ENCODE results near the gene NUMBL.
A peak's percentile ranks its signal among the peaks of the same experiment; 100 is the strongest.

The NUMBL gene

DNA sequence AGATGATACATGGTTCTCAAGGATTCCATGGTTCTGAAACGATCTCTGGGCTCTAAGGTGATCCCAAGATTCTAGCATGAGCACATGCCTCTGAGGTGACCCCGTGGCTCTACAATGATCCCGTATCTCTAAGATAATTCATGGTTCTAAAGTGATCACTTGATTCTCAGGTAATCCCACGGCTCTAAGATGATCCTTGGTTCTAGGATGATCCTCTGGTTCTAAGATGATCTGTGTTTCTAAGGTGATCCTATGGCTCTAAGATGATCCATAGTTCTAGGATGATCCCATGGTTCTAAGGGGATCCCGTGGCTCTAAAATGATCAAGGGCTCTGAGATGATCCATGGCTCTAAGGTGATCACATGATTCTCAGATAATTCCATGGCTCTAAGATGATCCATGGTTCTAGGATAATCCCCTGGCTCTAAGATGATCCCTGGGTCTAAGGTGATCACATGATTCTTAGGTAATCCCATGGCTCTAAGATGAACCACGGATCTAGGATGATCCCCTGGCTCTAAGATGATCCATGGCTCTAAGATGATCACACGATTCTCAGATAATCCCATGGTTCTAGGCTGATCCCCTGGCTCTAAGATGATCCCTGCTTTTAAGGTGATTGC, 21.3 kb downstream of the NUMBL start:
- Histone ChIP-seq H3K4me2 (ENCODE audit: low read length) (no peak overlapping the region), H2AK5ac (ENCODE audit: low read length) (no peak overlapping the region), H2BK5ac (ENCODE audit: low read depth, low read length, poor library complexity) (no peak overlapping the region), H3K23ac (ENCODE audit: low read length) (no peak overlapping the region), H3K27me3 (ENCODE audit: insufficient read depth, low read length) (no peaks in the 10 kb centered on the region), H3K4me3 (ENCODE audit: low read depth, low read length) (no peak overlapping the region), H3K79me2 (ENCODE audit: control insufficient read depth, insufficient read depth, low read length, poor library complexity) (no peaks in the 10 kb centered on the region), H3K18ac (ENCODE audit: low read length) (no peak overlapping the region), H2AFZ (ENCODE audit: insufficient read depth, low read length, poor library complexity) (no peak overlapping the region), H3K14ac (ENCODE audit: low read length) (no peak overlapping the region), H2BK120ac (ENCODE audit: insufficient read depth, low read length, poor library complexity) (no peak overlapping the region), H3K4me1 (ENCODE audit: control insufficient read depth in 1 of 2, insufficient read depth in 2 of 2, low read length in 2 of 2) (no peaks in the 10 kb centered on the region), H4K91ac (ENCODE audit: low read depth, low read length) (no peak overlapping the region), H3K36me3 (ENCODE audit: control insufficient read depth in 1 of 2, insufficient read depth in 2 of 2, low read length in 2 of 2) (peaks cover 44 to 64% of the 10 kb centered on the region in 2 experiments), H3K79me1 (ENCODE audit: low read length) (no peaks in the 10 kb centered on the region), H4K12ac (ENCODE audit: low read depth, low read length) (no peak overlapping the region), H4K8ac (ENCODE audit: low read depth, low read length) (no peak overlapping the region), H2BK12ac (ENCODE audit: low read length) (no peak overlapping the region), H3K9ac (ENCODE audit: low read length) (no peak overlapping the region), H3K9me3 (ENCODE audit: insufficient read depth, low read depth, low read length) (peaks cover 3% of the 10 kb centered on the region), H3K4ac (ENCODE audit: low read depth, low read length) (no peak overlapping the region), H3K27ac (ENCODE audit: low read depth, low read length) (no peak overlapping the region)
- no CpG with 5 or more reads among the region's 7 CpGs for WGBS (ENCODE audit: extremely low coverage, insufficient coverage, insufficient read length)
- DNase-seq: no peak

DNA sequence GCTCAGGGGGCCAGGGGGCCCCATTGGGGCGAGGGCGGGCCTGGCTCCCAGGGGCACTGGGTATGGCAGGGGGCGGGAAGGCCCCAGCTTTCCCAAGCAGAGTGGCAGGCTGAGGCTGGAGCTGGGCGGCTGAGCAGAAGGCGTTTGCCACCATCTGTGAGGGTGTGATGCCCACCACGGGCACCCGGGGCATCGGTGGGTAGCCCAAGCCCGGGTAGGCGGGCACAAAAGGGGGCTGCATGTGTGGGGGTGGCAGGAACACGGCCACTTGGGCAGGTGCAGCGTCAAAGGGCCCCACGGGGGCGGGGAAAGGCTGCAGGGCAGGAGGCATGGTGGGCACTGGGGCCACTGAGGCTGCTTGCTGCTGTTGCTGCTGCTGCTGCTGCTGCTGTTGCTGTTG, 22.8 kb downstream of the NUMBL start:
- Histone ChIP-seq H3K14ac (ENCODE audit: low read length) (no peak overlapping the region), H2AFZ (ENCODE audit: insufficient read depth, low read length, poor library complexity) (no peak overlapping the region), H4K91ac (ENCODE audit: low read depth, low read length) (no peak overlapping the region), H3K4me1 (ENCODE audit: control insufficient read depth in 1 of 2, insufficient read depth in 2 of 2, low read length in 2 of 2) (peaks cover 6 to 7% of the 10 kb centered on the region in 2 experiments), H3K79me2 (ENCODE audit: control insufficient read depth, insufficient read depth, low read length, poor library complexity) (no peaks in the 10 kb centered on the region), H3K9me3 (ENCODE audit: insufficient read depth, low read depth, low read length) (peaks cover 5% of the 10 kb centered on the region), H3K79me1 (ENCODE audit: low read length) (peaks cover 5% of the 10 kb centered on the region), H2BK120ac (ENCODE audit: insufficient read depth, low read length, poor library complexity) (no peak overlapping the region), H2AK5ac (ENCODE audit: low read length) (no peak overlapping the region), H4K8ac (ENCODE audit: low read depth, low read length) (no peak overlapping the region), H3K36me3 (ENCODE audit: control insufficient read depth in 1 of 2, insufficient read depth in 2 of 2, low read length in 2 of 2) (peaks cover 37 to 52% of the 10 kb centered on the region in 2 experiments), H2BK12ac (ENCODE audit: low read length) (no peak overlapping the region), H3K27me3 (ENCODE audit: insufficient read depth, low read length) (no peaks in the 10 kb centered on the region), H3K9ac (ENCODE audit: low read length) (no peak overlapping the region), H3K27ac (ENCODE audit: low read depth, low read length) (no peak overlapping the region), H3K4me3 (ENCODE audit: low read depth, low read length) (no peak overlapping the region), H4K12ac (ENCODE audit: low read depth, low read length) (no peak overlapping the region), H2BK5ac (ENCODE audit: low read depth, low read length, poor library complexity) (no peak overlapping the region), H3K18ac (ENCODE audit: low read length) (no peak overlapping the region), H3K4ac (ENCODE audit: low read depth, low read length) (no peak overlapping the region), H3K23ac (ENCODE audit: low read length) (no peak overlapping the region), H3K4me2 (ENCODE audit: low read length) (no peak overlapping the region)
- no CpG with 5 or more reads among the region's 14 CpGs for WGBS (ENCODE audit: extremely low coverage, insufficient coverage, insufficient read length)
- DNase-seq: no peak

DNA sequence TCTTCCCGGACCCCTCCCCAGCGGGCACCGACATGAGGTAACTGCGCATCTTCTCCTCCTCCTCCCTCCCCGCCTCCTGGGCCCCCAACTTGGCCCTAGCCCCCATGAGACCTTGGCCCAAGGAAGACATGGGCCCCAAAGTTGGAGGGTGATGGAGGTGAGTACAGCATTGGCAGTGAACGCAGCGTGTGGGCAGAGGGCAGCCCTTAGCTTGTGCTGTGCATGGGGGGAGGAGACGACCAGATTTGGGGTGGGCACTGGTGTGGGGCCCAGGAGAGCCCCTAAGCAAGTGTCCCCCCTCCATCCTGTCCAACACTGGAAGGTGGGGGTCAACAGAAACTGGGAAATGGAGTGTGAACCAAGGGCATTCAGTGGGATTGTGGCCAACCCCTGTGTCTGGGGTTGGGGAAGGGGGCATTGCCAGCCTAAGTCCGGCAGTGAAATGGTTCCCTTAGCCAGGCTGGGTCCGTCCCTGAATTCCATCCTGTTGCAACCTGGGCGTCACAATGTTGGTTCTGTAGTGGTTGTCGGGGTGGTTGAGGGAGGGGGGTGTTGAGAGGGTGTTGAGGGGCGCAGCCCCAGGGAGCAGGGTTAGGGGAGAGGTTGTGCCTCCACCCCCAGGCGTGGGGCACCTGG, 23.5 kb downstream of the NUMBL start:
- peaks cover 35 to 45% of the 10 kb centered on the region in 2 experiments for H3K36me3 ChIP-seq (ENCODE audit: control insufficient read depth in 1 of 2, insufficient read depth in 2 of 2, low read length in 2 of 2)
- DNase-seq: no peak
- no peak overlapping the region for H3K23ac ChIP-seq (ENCODE audit: low read length)
- no peak overlapping the region for H4K8ac ChIP-seq (ENCODE audit: low read depth, low read length)
- no peak overlapping the region for H4K12ac ChIP-seq (ENCODE audit: low read depth, low read length)
- H3K27me3 ChIP-seq (ENCODE audit: insufficient read depth, low read length): no peaks in the 10 kb centered on the region
- H3K27ac ChIP-seq (ENCODE audit: low read depth, low read length): no peak overlapping the region
- no CpG with 5 or more reads among the region's 14 CpGs for WGBS (ENCODE audit: extremely low coverage, insufficient coverage, insufficient read length)
- no peak overlapping the region for H4K91ac ChIP-seq (ENCODE audit: low read depth, low read length)
- H3K9ac ChIP-seq (ENCODE audit: low read length): no peak overlapping the region
- H3K18ac ChIP-seq (ENCODE audit: low read length): no peak overlapping the region
- no peak overlapping the region for H2BK12ac ChIP-seq (ENCODE audit: low read length)
- peaks cover 5% of the 10 kb centered on the region for H3K79me1 ChIP-seq (ENCODE audit: low read length)
- no peak overlapping the region for H2BK5ac ChIP-seq (ENCODE audit: low read depth, low read length, poor library complexity)
- no peaks in the 10 kb centered on the region for H3K79me2 ChIP-seq (ENCODE audit: control insufficient read depth, insufficient read depth, low read length, poor library complexity)
- H3K4me2 ChIP-seq (ENCODE audit: low read length): no peak overlapping the region
- no peak overlapping the region for H3K4me3 ChIP-seq (ENCODE audit: low read depth, low read length)
- H2BK120ac ChIP-seq (ENCODE audit: insufficient read depth, low read length, poor library complexity): no peak overlapping the region
- H2AFZ ChIP-seq (ENCODE audit: insufficient read depth, low read length, poor library complexity): no peak overlapping the region
- no peak overlapping the region for H2AK5ac ChIP-seq (ENCODE audit: low read length)
- no peak overlapping the region for H3K14ac ChIP-seq (ENCODE audit: low read length)
- H3K9me3 ChIP-seq (ENCODE audit: insufficient read depth, low read depth, low read length): peaks cover 5% of the 10 kb centered on the region
- peaks cover 6 to 7% of the 10 kb centered on the region in 2 experiments for H3K4me1 ChIP-seq (ENCODE audit: control insufficient read depth in 1 of 2, insufficient read depth in 2 of 2, low read length in 2 of 2)
- H3K4ac ChIP-seq (ENCODE audit: low read depth, low read length): no peak overlapping the region

DNA sequence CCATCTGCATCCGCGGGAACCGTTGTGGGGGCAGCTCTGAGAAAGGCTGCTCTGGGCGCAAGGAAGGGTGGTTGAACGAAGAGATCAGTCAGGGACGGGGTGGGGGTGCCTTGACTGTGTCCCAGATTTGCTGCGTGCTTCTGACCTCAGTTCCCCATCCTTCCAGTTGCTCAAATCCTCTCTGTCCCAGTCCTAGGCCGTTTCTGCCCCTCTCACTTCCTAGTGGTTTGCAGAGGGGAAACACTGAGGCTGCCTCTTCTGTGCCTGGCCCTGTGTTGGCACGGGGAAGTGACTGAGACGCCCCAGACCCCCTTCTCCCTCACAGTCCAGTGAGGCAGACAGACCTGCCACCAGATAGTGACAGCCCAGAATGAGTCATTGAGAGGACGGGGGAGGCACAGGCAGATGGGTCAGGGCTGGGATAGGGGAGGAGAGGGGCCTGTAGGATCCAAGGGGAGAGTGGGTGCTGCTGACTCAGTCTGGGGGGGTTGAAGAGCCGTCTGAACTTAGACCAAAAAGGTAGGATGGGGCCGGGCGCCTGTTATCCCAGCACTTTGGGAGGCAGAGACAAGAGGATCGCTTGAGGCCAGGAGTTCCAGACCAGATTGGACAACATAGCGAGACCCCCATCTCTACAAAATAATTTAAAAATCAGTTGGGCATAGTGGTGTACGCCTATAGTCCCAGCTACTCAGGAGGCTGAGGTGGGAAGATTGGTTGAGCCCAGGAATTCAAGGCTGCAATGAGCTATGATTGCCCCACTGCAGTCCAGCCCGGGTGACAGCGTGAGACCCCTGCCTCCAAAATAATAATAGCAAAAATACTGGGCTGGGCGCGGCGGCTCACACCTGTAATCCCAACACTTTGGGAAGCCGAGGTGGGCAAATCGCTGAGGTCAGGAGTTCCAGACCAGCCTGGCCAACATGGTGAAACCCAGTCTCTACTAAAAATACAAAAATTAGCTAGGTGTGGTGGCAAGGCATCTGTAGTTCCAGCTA, 26.5 kb downstream of the NUMBL start:
- WGBS (ENCODE audit: extremely low coverage, insufficient coverage, insufficient read length): no CpG with 5 or more reads among the region's 24 CpGs

More for the DNA sequence above, 26.5 kb downstream of the NUMBL start:
- H4K12ac ChIP-seq (ENCODE audit: low read depth, low read length): peak overlapping the region; percentile 5
- no peak overlapping the region for H2BK5ac ChIP-seq (ENCODE audit: low read depth, low read length, poor library complexity)
- H2AK5ac ChIP-seq (ENCODE audit: low read length): no peak overlapping the region
- H3K18ac ChIP-seq (ENCODE audit: low read length): peak overlapping the region; percentile 24
- H2AFZ ChIP-seq (ENCODE audit: insufficient read depth, low read length, poor library complexity): peak overlapping the region; percentile 53
- peak overlapping the region; percentile 6 for H2BK12ac ChIP-seq (ENCODE audit: low read length)
- H3K4ac ChIP-seq (ENCODE audit: low read depth, low read length): no peak overlapping the region
- peaks cover 2% of the 10 kb centered on the region for H3K9me3 ChIP-seq (ENCODE audit: insufficient read depth, low read depth, low read length)
- H3K79me1 ChIP-seq (ENCODE audit: low read length): peaks cover 5% of the 10 kb centered on the region
- H3K27me3 ChIP-seq (ENCODE audit: insufficient read depth, low read length): no peaks in the 10 kb centered on the region
- peaks cover 6 to 7% of the 10 kb centered on the region in 2 experiments for H3K4me1 ChIP-seq (ENCODE audit: control insufficient read depth in 1 of 2, insufficient read depth in 2 of 2, low read length in 2 of 2)
- H3K23ac ChIP-seq (ENCODE audit: low read length): no peak overlapping the region
- H3K4me2 ChIP-seq (ENCODE audit: low read length): peak overlapping the region; percentile 81
- H3K9ac ChIP-seq (ENCODE audit: low read length): no peak overlapping the region
- no peak for DNase-seq
- H3K79me2 ChIP-seq (ENCODE audit: control insufficient read depth, insufficient read depth, low read length, poor library complexity): no peaks in the 10 kb centered on the region
- H2BK120ac ChIP-seq (ENCODE audit: insufficient read depth, low read length, poor library complexity): peak overlapping the region; percentile 2
- H3K27ac ChIP-seq (ENCODE audit: low read depth, low read length): no peak overlapping the region
- peak overlapping the region; percentile 62 for H4K8ac ChIP-seq (ENCODE audit: low read depth, low read length)
- peak overlapping the region; percentile 69 for H4K91ac ChIP-seq (ENCODE audit: low read depth, low read length)
- H3K36me3 ChIP-seq (ENCODE audit: control insufficient read depth in 1 of 2, insufficient read depth in 2 of 2, low read length in 2 of 2): peaks cover 14 to 19% of the 10 kb centered on the region in 2 experiments
- H3K4me3 ChIP-seq (ENCODE audit: low read depth, low read length): peak overlapping the region; percentile 3
- peak overlapping the region; percentile 15 for H3K14ac ChIP-seq (ENCODE audit: low read length)

All from trophoblast cell (in vitro differentiated cells and primary cell).